ENCODE data around the gene GAB2. TPM values are rescaled to one million over a fixed set of nuclear protein-coding genes. Genes with fewer than 3 reads are reported as not detected.

The GAB2 gene
- total RNA-seq, 2 experiments from 2014 or later = 1.4 to 1.8 TPM

GRCh38 chr11:78332174-78332866 lies 85.3 kb downstream of the GAB2 start:
- H3K4me3 Mint-ChIP-seq = no peak overlapping the region
- peaks cover 14% of the 10 kb centered on the region for H3K4me1 Mint-ChIP-seq (ENCODE audit: low read depth)
- peaks cover 4% of the 10 kb centered on the region for H3K27me3 Mint-ChIP-seq
- intact Hi-C loops (cut with micrococcal nuclease) = no loop called here
- TF ChIP-seq CTCF (IDR thresholded peaks at IDR 0.05) = no peak
- no peak overlapping the region for H3K27ac Mint-ChIP-seq
- peak; percentile 35 for DNase-seq
- POLR2A ChIA-PET = interaction anchor here (0.7 to 1.0 kb wide), 2 partner anchors 13 to 261 kb away, joined by 3 to 4 read pairs; no protein-coding TSS in a partner anchor
- CTCF ChIA-PET = interaction anchor here (0.9 kb wide), 1 partner anchor 89 kb away, joined by 3 read pairs; no protein-coding TSS in a partner anchor
- ATAC-seq = peak; percentile 72
- no peaks in the 10 kb centered on the region for H3K9me3 Mint-ChIP-seq
- no peaks in the 10 kb centered on the region for H3K36me3 Mint-ChIP-seq (ENCODE audit: low read depth)

- Mint-ChIP-seq H3K36me3 (ENCODE audit: low read depth) (no peaks in the 10 kb centered on the region), H3K27me3 (peaks cover 4% of the 10 kb centered on the region), H3K4me3 (no peak overlapping the region), H3K9me3 (no peaks in the 10 kb centered on the region), H3K27ac (no peak overlapping the region), H3K4me1 (ENCODE audit: low read depth) (peaks cover 14% of the 10 kb centered on the region)
- intact Hi-C loops (cut with micrococcal nuclease) = no loop called here
- no peak for TF ChIP-seq CTCF (IDR thresholded peaks at IDR 0.05)
- POLR2A ChIA-PET = interaction anchor here (0.9 kb wide), 1 partner anchor 17 kb away, joined by 4 read pairs; no protein-coding TSS in a partner anchor
- no peak for DNase-seq
- ATAC-seq = peak; percentile 37
- CTCF ChIA-PET = interaction anchor here (0.9 kb wide), 1 partner anchor 89 kb away, joined by 3 read pairs; no protein-coding TSS in a partner anchor
Measured at GRCh38 chr11:78331711-78332110, 85.9 kb downstream of the GAB2 start.

GRCh38 chr11:78330361-78330760 lies 87.3 kb downstream of the GAB2 start:
- no peak for TF ChIP-seq CTCF (IDR thresholded peaks at IDR 0.05)
- ChIA-PET CTCF (no interaction called here), POLR2A (interaction anchor here (1.0 kb wide), 1 partner anchor 10 kb away, joined by 3 read pairs; no protein-coding TSS in a partner anchor)
- DNase-seq (no peak), ATAC-seq (no peak)
- peaks cover 2% of the 10 kb centered on the region for H3K27me3 Mint-ChIP-seq
- H3K36me3 Mint-ChIP-seq (ENCODE audit: low read depth) = no peaks in the 10 kb centered on the region
- H3K27ac Mint-ChIP-seq = no peak overlapping the region
- H3K4me3 Mint-ChIP-seq = no peak overlapping the region
- no peaks in the 10 kb centered on the region for H3K9me3 Mint-ChIP-seq
- intact Hi-C loops (cut with micrococcal nuclease) = no loop called here
- H3K4me1 Mint-ChIP-seq (ENCODE audit: low read depth) = peaks cover 24% of the 10 kb centered on the region

DNA sequence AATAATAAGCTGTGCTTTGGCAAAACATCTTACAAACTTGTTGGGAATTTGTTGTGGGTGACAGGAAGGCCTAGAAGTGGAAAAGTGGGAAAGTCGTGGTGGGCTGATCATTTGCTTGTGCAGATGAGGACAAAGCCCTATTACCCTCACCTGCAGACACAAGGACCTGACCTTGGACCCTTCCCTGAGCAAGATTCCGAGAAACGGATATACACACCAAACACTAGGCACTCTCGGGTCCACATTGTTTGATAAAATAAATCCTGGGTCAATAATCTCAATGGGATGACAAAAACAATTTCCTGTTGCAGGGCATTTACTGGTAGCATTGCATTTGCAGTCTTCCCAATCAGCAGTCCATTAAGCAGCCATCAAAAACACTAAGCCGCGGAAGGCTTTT lies 89.7 kb downstream of the GAB2 start:
- no peak for ATAC-seq
- Mint-ChIP-seq H3K27ac (no peak overlapping the region), H3K36me3 (ENCODE audit: low read depth) (no peaks in the 10 kb centered on the region), H3K4me1 (ENCODE audit: low read depth) (peaks cover 38% of the 10 kb centered on the region), H3K4me3 (no peak overlapping the region), H3K27me3 (no peaks in the 10 kb centered on the region), H3K9me3 (no peaks in the 10 kb centered on the region)
- DNase-seq = no peak
- intact Hi-C loops (cut with micrococcal nuclease) = no loop called here
- ChIA-PET CTCF (no interaction called here), POLR2A (no interaction called here)
- TF ChIP-seq CTCF (IDR thresholded peaks at IDR 0.05) = no peak

DNA sequence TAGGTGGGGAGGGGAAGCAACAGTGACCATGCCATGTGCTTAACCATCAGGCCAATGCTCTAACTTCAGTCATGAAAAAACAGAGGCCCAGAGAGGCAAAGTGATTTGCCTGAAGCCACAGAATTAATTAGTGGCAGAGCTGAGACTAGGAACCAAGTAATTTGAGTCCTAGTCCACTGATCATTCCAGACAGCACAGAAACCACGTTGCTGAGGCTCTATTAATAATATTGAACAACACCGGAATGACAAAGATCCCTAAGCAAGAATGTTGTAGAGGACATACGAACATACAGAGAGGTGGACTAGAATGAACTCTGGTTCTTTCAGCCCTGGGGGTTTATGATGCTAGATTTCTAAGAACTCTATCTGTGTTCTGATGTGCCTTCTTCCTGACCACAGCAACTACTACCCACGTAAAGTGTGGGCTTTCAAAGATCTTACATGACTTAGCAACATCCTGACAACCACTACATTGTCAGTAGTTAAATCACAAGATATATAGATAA lies 92.3 kb downstream of the GAB2 start:
- TF ChIP-seq CTCF (IDR thresholded peaks at IDR 0.05) = no peak
- DNase-seq = peak; percentile 52
- POLR2A ChIA-PET = no interaction called here
- Mint-ChIP-seq H3K9me3 (no peaks in the 10 kb centered on the region), H3K27ac (peak overlapping the region; percentile 60), H3K36me3 (ENCODE audit: low read depth) (no peaks in the 10 kb centered on the region), H3K4me1 (ENCODE audit: low read depth) (peaks cover 24% of the 10 kb centered on the region), H3K4me3 (no peak overlapping the region), H3K27me3 (no peaks in the 10 kb centered on the region)
- intact Hi-C loops (cut with micrococcal nuclease) = no loop called here
- ATAC-seq = peak; percentile 95
- CTCF ChIA-PET = interaction anchor here (1.3 to 1.7 kb wide), 2 partner anchors 15 kb away, joined by 4 to 6 read pairs; no protein-coding TSS in a partner anchor

All from activated CD8-positive, alpha-beta T cell treated with anti-CD3 and anti-CD28 coated beads for 36 hours (primary cell).